Measurements from ENCODE around the gene ADGRD2.

The ADGRD2 gene

DNA sequence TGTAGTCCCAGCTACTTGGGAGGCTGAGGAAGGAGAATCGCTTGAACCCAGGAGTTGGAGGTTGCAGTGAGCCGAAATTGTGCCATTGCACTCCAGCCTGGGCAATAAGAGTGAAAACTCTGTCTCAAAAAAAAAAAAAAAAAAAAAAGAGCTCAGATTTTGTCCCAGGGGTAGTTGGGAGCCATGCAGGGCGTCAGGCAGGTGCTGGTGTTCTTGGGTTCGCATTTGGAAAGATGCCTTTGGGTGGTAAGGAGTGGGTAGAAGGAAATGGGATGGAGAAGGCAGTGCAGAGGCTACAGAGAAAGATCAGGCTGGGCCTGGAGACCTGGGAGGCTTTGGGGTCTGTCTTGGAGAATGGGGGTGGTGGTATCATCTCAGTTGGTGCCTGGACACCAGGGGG lies 23.9 kb downstream of the ADGRD2 start:
- no peak for TF ChIP-seq EZH2phosphoT487 (IDR thresholded peaks at IDR 0.05; ENCODE audit: low read depth)
- TF ChIP-seq, protein P1, sequence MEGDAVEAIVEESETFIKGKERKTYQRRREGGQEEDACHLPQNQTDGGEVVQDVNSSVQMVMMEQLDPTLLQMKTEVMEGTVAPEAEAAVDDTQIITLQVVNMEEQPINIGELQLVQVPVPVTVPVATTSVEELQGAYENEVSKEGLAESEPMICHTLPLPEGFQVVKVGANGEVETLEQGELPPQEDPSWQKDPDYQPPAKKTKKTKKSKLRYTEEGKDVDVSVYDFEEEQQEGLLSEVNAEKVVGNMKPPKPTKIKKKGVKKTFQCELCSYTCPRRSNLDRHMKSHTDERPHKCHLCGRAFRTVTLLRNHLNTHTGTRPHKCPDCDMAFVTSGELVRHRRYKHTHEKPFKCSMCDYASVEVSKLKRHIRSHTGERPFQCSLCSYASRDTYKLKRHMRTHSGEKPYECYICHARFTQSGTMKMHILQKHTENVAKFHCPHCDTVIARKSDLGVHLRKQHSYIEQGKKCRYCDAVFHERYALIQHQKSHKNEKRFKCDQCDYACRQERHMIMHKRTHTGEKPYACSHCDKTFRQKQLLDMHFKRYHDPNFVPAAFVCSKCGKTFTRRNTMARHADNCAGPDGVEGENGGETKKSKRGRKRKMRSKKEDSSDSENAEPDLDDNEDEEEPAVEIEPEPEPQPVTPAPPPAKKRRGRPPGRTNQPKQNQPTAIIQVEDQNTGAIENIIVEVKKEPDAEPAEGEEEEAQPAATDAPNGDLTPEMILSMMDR (IDR thresholded peaks at IDR 0.05; ENCODE audit: low read depth, low read length) = no peak
- no peaks in the 10 kb centered on the region for H3K27me3 ChIP-seq (ENCODE audit: low read depth, low read length)

DNA sequence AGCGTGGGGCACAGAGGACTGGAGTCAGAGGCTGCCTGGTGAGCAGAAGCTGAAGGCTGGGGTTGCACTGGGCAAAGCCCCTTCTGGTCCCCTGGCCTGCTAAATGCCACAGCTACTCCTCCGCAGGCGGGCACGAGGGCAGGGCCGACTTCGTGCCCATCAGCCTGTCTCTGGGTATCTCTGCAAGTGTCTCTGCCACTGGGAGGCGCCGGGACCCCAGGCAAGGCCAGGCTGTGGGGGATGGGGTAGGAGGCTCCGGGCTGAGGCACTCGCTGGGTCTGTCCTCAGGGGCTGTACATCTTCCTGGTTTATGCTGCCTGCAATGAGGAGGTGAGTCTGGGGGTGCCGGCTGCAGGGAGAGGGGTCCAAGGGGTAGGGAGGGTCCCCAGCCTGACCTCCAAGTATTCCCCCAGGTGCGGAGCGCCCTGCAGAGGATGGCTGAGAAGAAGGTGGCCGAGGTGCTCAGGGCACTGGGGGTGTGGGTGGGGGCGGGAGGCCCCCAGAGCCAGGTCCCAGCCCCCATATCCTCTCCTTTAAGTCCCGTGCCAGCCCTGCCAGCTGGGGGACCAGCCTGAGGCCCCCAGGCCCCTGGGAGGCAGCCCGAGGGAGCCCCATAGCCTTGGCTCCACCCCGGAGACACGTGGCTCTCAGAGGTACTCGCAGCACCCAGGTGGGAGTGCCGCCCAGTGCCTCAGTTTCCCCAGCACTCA lies 25.1 kb downstream of the ADGRD2 start:
- Histone ChIP-seq H4K20me1 (ENCODE audit: insufficient read depth, low read length) (no peaks in the 10 kb centered on the region), H3K27ac (ENCODE audit: low read length) (no peak overlapping the region), H3K79me2 (ENCODE audit: low read length) (no peaks in the 10 kb centered on the region), H3K9ac (ENCODE audit: low read length) (no peak overlapping the region), H3K4me3 (ENCODE audit: low read length) (no peak overlapping the region), H2AFZ (ENCODE audit: low read depth, low read length) (0 out of 2 replicates have a peak overlapping the region, but pooled peaks have one; percentile 30), H3K4me1 (ENCODE audit: low read length) (peaks cover 12% of the 10 kb centered on the region), H3K36me3 (replicated peaks; ENCODE audit: low read depth, low read length) (no peaks in the 10 kb centered on the region), H3K9me3 (ENCODE audit: insufficient read depth, low read length) (no peaks in the 10 kb centered on the region), H3K4me2 (ENCODE audit: low read length) (peak overlapping the region; percentile 9; the same call in 1 of the 2 replicates), H3K27me3 (ENCODE audit: low read depth, low read length) (no peaks in the 10 kb centered on the region)
- TF ChIP-seq, protein P1 (IDR thresholded peaks at IDR 0.05; ENCODE audit: low read depth, low read length) = peak; percentile 19; the same call in 1 of the 2 replicates
- TF ChIP-seq EZH2phosphoT487 (IDR thresholded peaks at IDR 0.05; ENCODE audit: low read depth) = no peak

More for the DNA sequence above, 23.9 kb downstream of the ADGRD2 start:
- no peak overlapping the region for H3K4me3 ChIP-seq (ENCODE audit: low read length)
- H3K79me2 ChIP-seq (ENCODE audit: low read length) = no peaks in the 10 kb centered on the region
- no peak overlapping the region for H2AFZ ChIP-seq (ENCODE audit: low read depth, low read length)
- no peaks in the 10 kb centered on the region for H4K20me1 ChIP-seq (ENCODE audit: insufficient read depth, low read length)
- H3K27ac ChIP-seq (ENCODE audit: low read length) = no peak overlapping the region
- no peaks in the 10 kb centered on the region for H3K9me3 ChIP-seq (ENCODE audit: insufficient read depth, low read length)
- H3K9ac ChIP-seq (ENCODE audit: low read length) = no peak overlapping the region
- H3K4me2 ChIP-seq (ENCODE audit: low read length) = no peak overlapping the region
- H3K36me3 ChIP-seq (replicated peaks; ENCODE audit: low read depth, low read length) = no peaks in the 10 kb centered on the region
- H3K4me1 ChIP-seq (ENCODE audit: low read length) = peaks cover 6% of the 10 kb centered on the region; the same call in 1 of the 2 replicates

DNA sequence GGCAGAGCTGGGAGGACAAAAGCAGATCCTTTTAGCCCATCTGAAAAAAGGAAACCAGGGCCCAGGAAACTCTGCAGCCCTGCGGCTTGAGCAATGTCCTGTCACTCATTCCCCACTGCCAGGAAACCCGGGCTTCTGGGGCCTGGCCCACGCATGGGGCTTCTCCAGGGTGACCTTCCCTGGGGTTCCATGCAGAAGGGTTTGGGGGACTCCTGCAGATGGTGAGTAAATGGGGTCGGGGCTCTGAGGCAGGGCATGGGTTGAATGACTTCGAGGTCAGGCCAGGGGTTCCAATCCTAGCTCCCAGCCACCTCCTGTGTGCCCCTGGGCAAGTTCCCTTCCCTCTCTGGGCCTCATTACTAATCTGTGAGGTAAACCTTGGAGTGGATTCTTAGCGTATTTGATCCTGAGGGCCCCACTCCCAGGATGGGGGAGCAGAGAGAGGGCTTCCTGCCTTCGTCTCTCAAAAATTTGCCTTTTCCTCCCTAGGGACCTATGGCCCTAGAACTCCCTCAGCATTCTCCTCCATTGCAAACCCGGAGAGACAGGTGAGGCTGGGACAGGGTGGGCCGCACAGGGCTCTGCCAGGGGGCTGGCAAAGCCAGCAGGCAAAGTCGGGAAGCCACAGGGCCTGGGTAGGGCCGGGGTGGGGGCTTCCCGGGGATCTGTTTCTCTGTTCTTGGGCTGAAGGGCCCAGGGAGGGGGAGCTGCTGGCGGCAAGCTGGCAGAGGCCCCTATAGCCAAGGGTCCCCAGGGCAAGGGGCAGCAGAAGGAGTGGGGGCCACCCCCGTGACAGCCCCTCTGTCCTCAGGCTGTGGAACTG lies 25.8 kb downstream of the ADGRD2 start:
- Histone ChIP-seq H3K9me3 (ENCODE audit: insufficient read depth, low read length) (no peaks in the 10 kb centered on the region), H3K79me2 (ENCODE audit: low read length) (no peaks in the 10 kb centered on the region), H3K4me3 (ENCODE audit: low read length) (no peak overlapping the region), H3K27ac (ENCODE audit: low read length) (no peak overlapping the region), H4K20me1 (ENCODE audit: insufficient read depth, low read length) (no peaks in the 10 kb centered on the region), H3K4me1 (ENCODE audit: low read length) (peaks cover 14% of the 10 kb centered on the region), H3K4me2 (ENCODE audit: low read length) (peak overlapping the region; percentile 9), H3K36me3 (replicated peaks; ENCODE audit: low read depth, low read length) (no peaks in the 10 kb centered on the region), H2AFZ (ENCODE audit: low read depth, low read length) (peak overlapping the region; percentile 30; the same call in 1 of the 2 replicates), H3K27me3 (ENCODE audit: low read depth, low read length) (no peaks in the 10 kb centered on the region), H3K9ac (ENCODE audit: low read length) (no peak overlapping the region)
- no peak for TF ChIP-seq EZH2phosphoT487 (IDR thresholded peaks at IDR 0.05; ENCODE audit: low read depth)
- TF ChIP-seq, protein P1 (IDR thresholded peaks at IDR 0.05; ENCODE audit: low read depth, low read length) = no peak

DNA sequence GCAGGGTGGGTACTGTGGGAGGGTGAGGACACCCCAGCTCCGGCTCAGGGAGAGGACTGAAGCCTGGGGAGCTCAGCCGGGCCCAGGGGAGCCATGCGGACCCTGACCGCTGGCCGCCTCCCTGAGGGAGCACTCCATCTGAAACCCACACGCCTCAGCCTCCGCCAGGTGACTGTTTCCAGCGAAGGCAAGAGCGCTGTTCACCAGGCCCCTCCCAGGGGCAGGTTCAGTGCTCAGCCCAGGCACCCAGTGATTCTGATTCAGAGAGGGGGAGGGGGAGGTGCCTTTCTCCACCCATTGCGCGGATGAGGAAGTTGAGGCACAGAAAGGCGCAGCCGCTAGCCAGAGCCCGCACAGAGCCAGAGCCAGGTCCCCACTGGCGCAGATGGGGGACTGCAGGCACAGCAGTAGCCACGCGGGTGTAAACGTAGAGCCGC lies 27.0 kb downstream of the ADGRD2 start:
- TF ChIP-seq EZH2phosphoT487 (IDR thresholded peaks at IDR 0.05; ENCODE audit: low read depth) = no peak
- TF ChIP-seq, protein P1 (IDR thresholded peaks at IDR 0.05; ENCODE audit: low read depth, low read length) = no peak
- Histone ChIP-seq H3K9me3 (ENCODE audit: insufficient read depth, low read length) (no peaks in the 10 kb centered on the region), H3K27me3 (ENCODE audit: low read depth, low read length) (no peaks in the 10 kb centered on the region), H4K20me1 (ENCODE audit: insufficient read depth, low read length) (no peaks in the 10 kb centered on the region), H3K4me1 (ENCODE audit: low read length) (peaks cover 14% of the 10 kb centered on the region), H3K79me2 (ENCODE audit: low read length) (no peaks in the 10 kb centered on the region), H3K9ac (ENCODE audit: low read length) (no peak overlapping the region), H3K36me3 (replicated peaks; ENCODE audit: low read depth, low read length) (no peaks in the 10 kb centered on the region), H2AFZ (ENCODE audit: low read depth, low read length) (no peak overlapping the region), H3K4me3 (ENCODE audit: low read length) (no peak overlapping the region), H3K27ac (ENCODE audit: low read length) (no peak overlapping the region), H3K4me2 (ENCODE audit: low read length) (no peak overlapping the region)

Measured in OCI-LY3 (cell line).